Measurements from ENCODE around the gene ARRB1. TPM values are rescaled to one million over a fixed set of nuclear protein-coding genes. Genes with fewer than 3 reads are reported as not detected.

The ARRB1 gene
- total RNA-seq, 4 donors from 2014 or later: 15.7 to 44.7 (median 27.7) TPM

GRCh38 chr11:75244052-75244814 is 107.2 kb downstream of the ARRB1 start:
- H3K9me3 ChIP-seq: no peaks in the 10 kb centered on the region
- DNase-seq: no peak
- no peak overlapping the region for H3K27ac ChIP-seq
- H3K4me1 ChIP-seq: peaks cover 9 to 15% of the 10 kb centered on the region in 2 donors
- no peak overlapping the region for H3K4me3 ChIP-seq (replicated peaks in 1 of 3)
- TF ChIP-seq POLR2A (IDR thresholded peaks at IDR 0.05) (no peak), CTCF (IDR thresholded peaks at IDR 0.05) (no peak)
- intact Hi-C loops (cut with DNase I): loop anchor here (10.0 kb wide), 1 partner anchor 219 kb away; no protein-coding TSS in a partner anchor
- no peaks in the 10 kb centered on the region for H3K36me3 ChIP-seq
- WGBS, 2 donors: 61 to 65% methylated on average over 10 of the region's 10 CpGs
- no peaks in the 10 kb centered on the region for H3K27me3 ChIP-seq

- Histone ChIP-seq H3K27me3 (no peaks in the 10 kb centered on the region), H3K36me3 (no peaks in the 10 kb centered on the region), H3K4me3 (replicated peaks in 1 of 3) (no peak overlapping the region), H3K4me1 (peaks cover 9 to 15% of the 10 kb centered on the region in 2 donors), H3K9me3 (no peaks in the 10 kb centered on the region), H3K27ac (no peak overlapping the region)
- DNase-seq: no peak
- 82 to 83% methylated on average over 15 to 16 of the region's 16 CpGs for WGBS, 2 donors
- intact Hi-C loops (cut with DNase I): loop anchor here (10.0 kb wide), 1 partner anchor 218 kb away; no protein-coding TSS in a partner anchor
- TF ChIP-seq CTCF (IDR thresholded peaks at IDR 0.05): no peak
- TF ChIP-seq POLR2A (IDR thresholded peaks at IDR 0.05): no peak
These were observed 108.5 kb downstream of the ARRB1 start for GRCh38 chr11:75242722-75243600.

GRCh38 chr11:75241906-75242644 is 109.4 kb downstream of the ARRB1 start:
- TF ChIP-seq CTCF (IDR thresholded peaks at IDR 0.05) (no peak), POLR2A (IDR thresholded peaks at IDR 0.05) (no peak)
- Histone ChIP-seq H3K36me3 (no peaks in the 10 kb centered on the region), H3K4me1 (peaks cover 9 to 15% of the 10 kb centered on the region in 2 donors), H3K27ac (no peak overlapping the region), H3K4me3 (replicated peaks in 1 of 3) (peak overlapping the region in 1 of 3 donors; percentile 23), H3K27me3 (no peaks in the 10 kb centered on the region), H3K9me3 (no peaks in the 10 kb centered on the region)
- no peak for DNase-seq
- intact Hi-C loops (cut with DNase I): loop anchor here (10.0 kb wide), 1 partner anchor 217 kb away; no protein-coding TSS in a partner anchor
- WGBS, 2 donors: 28 to 43% methylated on average over 6 to 7 of the region's 72 CpGs

- peaks cover 9 to 15% of the 10 kb centered on the region in 2 donors for H3K4me1 ChIP-seq
- TF ChIP-seq CTCF (IDR thresholded peaks at IDR 0.05) (peak in 4 of 6 experiments; percentile 81 to 100 (median 99)), POLR2A (IDR thresholded peaks at IDR 0.05) (no peak)
- no peak overlapping the region for H3K27ac ChIP-seq
- H3K9me3 ChIP-seq: no peaks in the 10 kb centered on the region
- 2% methylated on average over 29 of the region's 140 CpGs; no CpG with 5 or more reads in 1 of the 2 donors for WGBS, 2 donors
- H3K36me3 ChIP-seq: no peaks in the 10 kb centered on the region
- intact Hi-C loops (cut with DNase I): loop anchor here (10.0 kb wide), 1 partner anchor 216 kb away; no protein-coding TSS in a partner anchor
- peak; percentile 77 to 81 for DNase-seq
- H3K4me3 ChIP-seq (replicated peaks in 1 of 3): peak overlapping the region in 1 of 3 donors; percentile 27
- H3K27me3 ChIP-seq: no peaks in the 10 kb centered on the region
These were observed 110.2 kb downstream of the ARRB1 start for GRCh38 chr11:75241036-75241905.

All from thyroid gland (tissue), 4 donors.